Measurements from ENCODE around the gene TBC1D8B.

TBC1D8B gene

GRCh38 chrX:106899276-106899675 is 96.8 kb downstream of the TBC1D8B start:
- no peak for DNase-seq

GRCh38 chrX:106899841-106900240 is 97.4 kb downstream of the TBC1D8B start:
- no peak for DNase-seq

- DNase-seq: no peak
Measured at GRCh38 chrX:106901341-106901740, 98.9 kb downstream of the TBC1D8B start.

- no peak for DNase-seq
Measured at GRCh38 chrX:106901781-106902219, 99.3 kb downstream of the TBC1D8B start.

GRCh38 chrX:106902684-106903083 is 100.2 kb downstream of the TBC1D8B start:
- no peak for DNase-seq

- DNase-seq: no peak
Measured at GRCh38 chrX:106903291-106903824, 100.9 kb downstream of the TBC1D8B start, which contains the start of gene RIPPLY1. Gene RIPPLY1 (minus strand): TSS chrX:106903341. CDS start chrX:106903287, 54 bp downstream.

- DNase-seq: no peak
Measured at GRCh38 chrX:106903856-106904528, 101.5 kb downstream of the TBC1D8B start.

GRCh38 chrX:106905064-106905708 is 102.7 kb downstream of the TBC1D8B start:
- no peak for DNase-seq

- no peak for DNase-seq
Measured at GRCh38 chrX:106906361-106906760, 103.9 kb downstream of the TBC1D8B start.

GRCh38 chrX:106912864-106913263 is 110.4 kb downstream of the TBC1D8B start:
- no peak for DNase-seq

- DNase-seq: no peak
Measured at GRCh38 chrX:106917830-106918500, 115.5 kb downstream of the TBC1D8B start.

GRCh38 chrX:106919932-106920452 is 117.5 kb downstream of the TBC1D8B start, which contains the start of gene CLDN2:
Gene CLDN2 (plus strand): TSS chrX:106920402. CDS start chrX:106928229, 7,827 bp downstream.
- DNase-seq: no peak

- no peak for DNase-seq
Measured at GRCh38 chrX:106921637-106922036, 119.2 kb downstream of the TBC1D8B start.
